ENCODE results near the gene GDPD4. TPM values are rescaled to one million over a fixed set of nuclear protein-coding genes. Genes with fewer than 3 reads are reported as not detected.

The GDPD4 gene
- total and polyA plus RNA-seq, 8 donors = 0.12 TPM; not detected in 7

GRCh38 chr11:77318600-77318999 is 17.1 kb upstream of the GDPD4 start:
- H3K4me1 ChIP-seq = no peaks in the 10 kb centered on the region
- H3K9me3 ChIP-seq = no peaks in the 10 kb centered on the region
- H3K27ac ChIP-seq = no peak overlapping the region
- no peak for DNase-seq
- intact Hi-C loops (cut with DNase I; ENCODE audit: low total_unique reads) = no loop called here
- peaks cover 0 to 23% (median 20%) of the 10 kb centered on the region in 4 donors for H3K36me3 ChIP-seq
- no peak for TF ChIP-seq POLR2A (IDR thresholded peaks at IDR 0.05)
- no peak for TF ChIP-seq CTCF (IDR thresholded peaks at IDR 0.05)
- no peak for TF ChIP-seq EP300 (IDR thresholded peaks at IDR 0.05)
- no peak for TF ChIP-seq POLR2AphosphoS5 (IDR thresholded peaks at IDR 0.05)
- H3K4me3 ChIP-seq = no peak overlapping the region
- no peaks in the 10 kb centered on the region for H3K27me3 ChIP-seq
- WGBS, 5 donors = 81 to 85% (median 84%) methylated on average over 2 of the region's 2 CpGs

GRCh38 chr11:77316733-77317342 is 15.4 kb upstream of the GDPD4 start:
- Histone ChIP-seq H3K9me3 (no peaks in the 10 kb centered on the region), H3K36me3 (peaks cover 0 to 8% (median 3%) of the 10 kb centered on the region in 4 donors), H3K4me1 (no peaks in the 10 kb centered on the region), H3K4me3 (no peak overlapping the region), H3K27me3 (no peaks in the 10 kb centered on the region), H3K27ac (no peak overlapping the region)
- intact Hi-C loops (cut with DNase I; ENCODE audit: low total_unique reads) = no loop called here
- DNase-seq = peak in 1 of 2 donors; percentile 42
- no peak for TF ChIP-seq POLR2AphosphoS5 (IDR thresholded peaks at IDR 0.05)
- 40 to 55% (median 48%) methylated on average over 5 of the region's 5 CpGs for WGBS, 5 donors

GRCh38 chr11:77312107-77312506 is 10.6 kb upstream of the GDPD4 start:
- Histone ChIP-seq H3K36me3 (no peaks in the 10 kb centered on the region), H3K9me3 (no peaks in the 10 kb centered on the region), H3K4me3 (no peak overlapping the region), H3K27me3 (no peaks in the 10 kb centered on the region), H3K27ac (no peak overlapping the region), H3K4me1 (no peaks in the 10 kb centered on the region)
- intact Hi-C loops (cut with DNase I; ENCODE audit: low total_unique reads) = no loop called here
- TF ChIP-seq CTCF (IDR thresholded peaks at IDR 0.05) (no peak), POLR2A (IDR thresholded peaks at IDR 0.05) (no peak), POLR2AphosphoS5 (IDR thresholded peaks at IDR 0.05) (no peak), EP300 (IDR thresholded peaks at IDR 0.05) (no peak)
- DNase-seq = no peak

- TF ChIP-seq POLR2AphosphoS5 (IDR thresholded peaks at IDR 0.05) (no peak), EP300 (IDR thresholded peaks at IDR 0.05) (no peak), POLR2A (IDR thresholded peaks at IDR 0.05) (no peak), CTCF (IDR thresholded peaks at IDR 0.05) (no peak)
- no peak for DNase-seq
- H3K4me1 ChIP-seq = no peaks in the 10 kb centered on the region
- no peaks in the 10 kb centered on the region for H3K9me3 ChIP-seq
- H3K36me3 ChIP-seq = no peaks in the 10 kb centered on the region
- no peak overlapping the region for H3K4me3 ChIP-seq
- H3K27me3 ChIP-seq = no peaks in the 10 kb centered on the region
- WGBS, 5 donors = 91 to 99% (median 95%) methylated on average over 3 of the region's 3 CpGs
- intact Hi-C loops (cut with DNase I; ENCODE audit: low total_unique reads) = no loop called here
- H3K27ac ChIP-seq = no peak overlapping the region
These were observed 10.2 kb upstream of the GDPD4 start for GRCh38 chr11:77311701-77312100.

- H3K4me3 ChIP-seq = no peak overlapping the region
- no peaks in the 10 kb centered on the region for H3K27me3 ChIP-seq
- H3K36me3 ChIP-seq = no peaks in the 10 kb centered on the region
- no peak overlapping the region for H3K27ac ChIP-seq
- H3K4me1 ChIP-seq = no peaks in the 10 kb centered on the region
- DNase-seq = no peak
- WGBS, 5 donors = 69 to 92% (median 85%) methylated on average over 5 of the region's 5 CpGs
- no peaks in the 10 kb centered on the region for H3K9me3 ChIP-seq
- TF ChIP-seq CTCF (IDR thresholded peaks at IDR 0.05) (no peak), EP300 (IDR thresholded peaks at IDR 0.05) (no peak), POLR2AphosphoS5 (IDR thresholded peaks at IDR 0.05) (no peak), POLR2A (IDR thresholded peaks at IDR 0.05) (no peak)
- intact Hi-C loops (cut with DNase I; ENCODE audit: low total_unique reads) = no loop called here
These were observed 9.2 kb upstream of the GDPD4 start for GRCh38 chr11:77310721-77311120.

Measured in stomach (tissue), 9 donors.